GM18873 (cell line): ENCODE measurements around the gene ACKR2.

Source experiments
- ATAC-seq: cut with Tn5 transposase; IDR thresholded peaks from one replicate; pipeline ENCODE4 v1.9.1; 2021; ENCODE audit warnings: mild to moderate bottlenecking, moderate library complexity, moderate number of reproducible peaks; ENCODE audit not compliant: unreplicated experiment, low FRiP score

Gene ACKR2

DNA sequence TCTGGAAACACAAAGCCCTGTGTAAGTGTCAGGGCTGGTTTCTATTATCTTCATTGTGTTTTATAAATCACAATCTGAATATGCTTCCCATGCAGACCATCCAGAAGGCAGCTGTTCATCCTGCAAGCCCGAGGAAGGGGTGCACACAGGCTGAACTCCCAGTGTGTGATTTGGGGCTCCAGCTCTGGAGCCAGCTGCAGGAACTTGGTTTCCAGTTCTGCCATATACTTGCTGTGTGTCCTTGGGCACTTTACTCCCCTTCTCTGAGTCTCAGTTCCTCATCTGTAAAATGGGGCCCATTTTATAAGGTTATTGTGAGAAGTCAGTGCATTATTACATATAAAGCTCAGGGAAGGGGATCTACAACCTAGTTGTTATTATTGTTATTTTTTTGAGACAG is 43.8 kb downstream of the ACKR2 start:
- no peak for ATAC-seq

DNA sequence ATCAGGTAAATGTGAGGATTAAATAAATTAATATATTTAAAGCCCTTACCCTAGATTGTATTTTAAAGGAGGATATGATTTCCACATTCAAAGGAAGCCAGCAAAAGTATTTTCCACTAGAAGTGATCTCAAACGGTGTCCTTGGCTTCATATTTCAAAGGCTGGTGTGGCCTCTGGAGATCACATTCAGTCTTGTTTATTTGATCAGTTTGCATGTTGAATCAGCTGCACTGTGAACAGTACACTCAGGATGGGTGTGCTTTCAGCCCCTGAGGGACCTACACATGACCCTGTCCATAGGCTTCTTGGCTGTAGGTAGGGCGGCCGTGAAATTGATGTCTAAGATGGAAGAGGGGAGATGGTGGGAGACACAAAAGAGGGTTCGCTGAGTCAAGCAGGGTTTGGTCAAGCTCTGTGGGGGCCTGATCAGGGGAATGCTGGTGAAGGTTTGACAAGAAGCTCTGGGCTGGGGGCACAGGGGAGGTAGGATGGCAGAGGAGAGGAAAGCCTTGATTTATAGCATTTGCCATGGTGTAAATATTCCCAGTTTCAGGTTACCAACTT is 44.6 kb downstream of the ACKR2 start:
- no peak for ATAC-seq

DNA sequence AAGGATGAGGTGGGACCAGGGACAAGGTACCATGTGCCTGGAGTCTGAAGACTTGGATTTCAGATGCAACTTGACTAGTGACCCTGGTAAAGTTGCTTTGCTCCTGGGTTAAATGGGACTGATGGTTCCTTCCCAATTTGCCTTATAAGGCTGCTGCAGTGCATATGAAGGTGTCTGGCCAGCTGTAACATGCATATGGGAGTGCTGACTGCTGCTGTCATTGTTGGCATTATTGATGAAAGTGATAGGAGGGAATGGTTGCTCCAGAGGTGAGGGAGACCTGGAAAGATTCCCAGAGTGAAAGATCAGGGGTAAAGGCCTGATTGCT is 45.9 kb downstream of the ACKR2 start:
- no peak for ATAC-seq

DNA sequence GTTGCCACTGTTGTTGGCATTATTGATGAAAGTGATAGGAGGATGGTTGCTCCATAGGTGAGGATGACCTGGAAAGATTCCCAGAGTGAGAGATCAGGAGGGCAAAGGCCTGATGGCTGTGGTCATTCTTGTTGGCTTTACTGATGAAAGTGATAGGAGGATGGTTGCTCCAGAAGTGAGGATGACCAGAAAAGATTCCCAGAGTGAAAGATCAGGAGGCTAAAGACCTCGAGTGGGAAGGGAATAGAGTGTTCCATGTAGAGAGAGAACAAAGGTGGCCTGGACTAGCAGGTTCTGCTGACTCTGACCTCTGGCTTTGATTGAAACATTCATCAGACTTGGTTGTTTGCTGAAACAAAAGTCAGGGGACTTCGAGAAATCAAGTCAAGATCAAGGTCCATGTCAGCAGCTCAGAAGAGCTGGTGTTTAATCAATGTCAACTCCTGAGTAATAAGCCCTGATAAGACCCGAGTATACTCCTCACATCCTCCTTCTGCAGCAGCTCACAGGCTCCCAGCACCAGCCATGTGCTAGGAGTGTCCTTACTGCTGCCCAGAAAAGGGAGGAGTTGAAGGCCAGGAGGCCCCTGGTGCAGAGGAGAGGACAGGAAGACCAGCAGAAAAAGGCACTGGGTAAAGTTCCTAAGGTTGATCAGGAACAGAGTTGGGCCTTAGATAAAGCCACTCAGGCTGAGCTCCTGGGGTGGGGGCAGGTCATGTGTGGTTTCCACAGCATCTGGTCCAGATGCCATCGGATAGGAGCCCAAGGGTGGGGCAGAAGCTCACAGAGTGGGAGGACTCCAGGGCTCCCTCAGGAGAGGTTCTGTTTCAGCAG is 46.5 kb downstream of the ACKR2 start:
- ATAC-seq: no peak

DNA sequence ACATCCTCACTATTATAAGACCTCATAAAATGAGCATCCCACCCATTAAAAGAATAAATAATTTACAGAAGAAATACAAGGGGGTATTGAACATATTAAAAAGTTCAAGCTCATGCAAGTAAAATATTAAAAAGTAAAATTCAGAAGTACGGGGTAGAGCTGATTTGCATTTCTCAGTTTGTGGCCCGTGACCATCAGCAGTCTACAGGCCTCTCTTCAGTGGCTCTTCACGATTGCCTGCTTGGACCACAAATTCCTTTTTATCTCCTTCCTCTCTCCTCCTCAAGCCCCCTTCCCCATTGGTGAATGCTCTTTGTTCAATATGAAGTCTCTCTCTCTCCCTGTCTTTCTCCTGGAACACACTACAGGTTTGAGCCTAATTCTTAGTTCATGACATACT is 47.3 kb downstream of the ACKR2 start:
- ATAC-seq: no peak

DNA sequence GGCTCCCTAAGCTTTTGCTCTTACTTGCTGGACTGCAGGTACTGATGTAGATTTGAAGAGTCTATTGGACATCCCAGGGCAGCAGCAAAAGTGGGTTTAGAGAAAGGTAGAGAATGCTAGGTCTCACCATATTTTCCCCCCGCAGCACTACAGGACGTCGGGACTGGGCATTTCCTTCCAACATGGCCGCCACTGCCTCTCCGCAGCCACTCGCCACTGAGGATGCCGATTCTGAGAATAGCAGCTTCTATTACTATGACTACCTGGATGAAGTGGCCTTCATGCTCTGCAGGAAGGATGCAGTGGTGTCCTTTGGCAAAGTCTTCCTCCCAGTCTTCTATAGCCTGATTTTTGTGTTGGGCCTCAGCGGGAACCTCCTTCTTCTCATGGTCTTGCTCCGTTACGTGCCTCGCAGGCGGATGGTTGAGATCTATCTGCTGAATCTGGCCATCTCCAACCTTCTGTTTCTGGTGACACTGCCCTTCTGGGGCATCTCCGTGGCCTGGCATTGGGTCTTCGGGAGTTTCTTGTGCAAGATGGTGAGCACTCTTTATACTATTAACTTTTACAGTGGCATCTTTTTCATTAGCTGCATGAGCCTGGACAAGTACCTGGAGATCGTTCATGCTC is 55.2 kb downstream of the ACKR2 start:
- no peak for ATAC-seq

DNA sequence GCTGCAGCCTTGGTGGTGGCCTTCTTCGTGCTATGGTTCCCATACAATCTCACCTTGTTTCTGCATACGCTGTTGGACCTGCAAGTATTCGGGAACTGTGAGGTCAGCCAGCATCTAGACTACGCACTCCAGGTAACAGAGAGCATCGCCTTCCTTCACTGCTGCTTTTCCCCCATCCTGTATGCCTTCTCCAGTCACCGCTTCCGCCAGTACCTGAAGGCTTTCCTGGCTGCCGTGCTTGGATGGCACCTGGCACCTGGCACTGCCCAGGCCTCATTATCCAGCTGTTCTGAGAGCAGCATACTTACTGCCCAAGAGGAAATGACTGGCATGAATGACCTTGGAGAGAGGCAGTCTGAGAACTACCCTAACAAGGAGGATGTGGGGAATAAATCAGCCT is 56.0 kb downstream of the ACKR2 start:
- no peak for ATAC-seq

DNA sequence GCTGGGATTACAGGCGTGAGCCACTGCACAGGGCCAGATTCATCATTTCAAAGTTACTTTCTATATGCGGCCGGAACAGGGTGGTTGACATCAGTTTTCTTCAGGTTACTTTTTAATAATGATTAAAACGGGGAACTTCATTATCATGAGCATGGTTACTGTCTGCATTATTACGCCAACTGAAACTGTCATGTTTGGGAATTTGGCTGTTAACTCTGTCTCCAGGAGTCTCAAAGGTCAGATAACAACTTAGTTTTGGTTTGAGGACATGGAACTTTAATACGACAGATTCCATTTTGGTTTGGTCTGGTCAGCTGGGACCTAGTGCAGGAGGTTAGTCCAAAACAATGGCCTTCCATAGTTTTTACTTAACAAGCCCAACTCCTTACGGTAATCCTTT is 57.9 kb downstream of the ACKR2 start:
- ATAC-seq: no peak

DNA sequence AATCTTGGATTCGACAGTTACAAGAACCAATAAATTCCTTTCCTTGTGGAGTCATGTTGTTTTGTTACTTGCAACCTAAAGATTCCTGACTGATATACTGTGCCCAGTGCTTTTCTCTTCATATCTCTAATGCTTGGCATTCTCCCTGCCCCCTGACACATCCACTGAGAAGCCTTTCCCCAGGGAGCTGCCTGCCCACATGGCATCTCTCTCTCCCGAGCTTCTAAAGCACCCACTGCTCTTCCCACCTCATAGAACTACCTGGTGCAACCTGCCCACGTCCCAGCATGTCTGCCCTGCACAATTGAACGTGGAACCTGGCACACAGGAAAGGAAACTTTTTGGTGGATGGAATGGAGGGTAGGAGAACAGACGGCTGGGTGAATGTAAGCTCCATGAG is 59.6 kb downstream of the ACKR2 start:
- no peak for ATAC-seq

DNA sequence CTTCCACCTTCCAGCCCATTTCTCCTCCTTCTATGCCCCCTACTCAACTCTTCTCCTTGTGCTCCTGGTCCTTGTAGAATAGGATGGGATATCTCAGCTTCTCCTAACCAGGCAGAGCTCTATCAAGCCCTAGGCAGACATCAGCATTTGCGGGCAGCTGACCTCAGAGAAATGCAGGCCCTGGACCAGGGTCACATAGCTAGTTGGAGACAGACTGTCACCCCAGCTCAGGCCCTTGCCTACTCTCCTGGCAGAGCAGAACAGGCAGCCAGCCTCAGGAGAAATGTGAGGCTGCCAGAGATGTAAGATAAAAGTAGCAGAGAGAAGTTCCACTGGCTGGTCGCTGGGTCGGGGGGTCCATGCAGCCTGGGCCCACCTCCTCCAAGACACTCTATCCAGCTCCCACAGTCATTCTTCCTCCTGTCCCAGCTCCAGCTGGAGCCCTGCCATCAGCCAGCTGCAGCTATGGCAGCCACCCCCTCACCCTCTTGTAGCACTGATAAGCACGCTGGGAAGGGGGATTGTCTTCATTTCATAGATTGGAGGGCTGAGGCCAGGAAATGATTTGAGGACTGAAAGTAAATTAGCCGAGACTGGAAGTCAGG is 62.4 kb downstream of the ACKR2 start:
- ATAC-seq: no peak

DNA sequence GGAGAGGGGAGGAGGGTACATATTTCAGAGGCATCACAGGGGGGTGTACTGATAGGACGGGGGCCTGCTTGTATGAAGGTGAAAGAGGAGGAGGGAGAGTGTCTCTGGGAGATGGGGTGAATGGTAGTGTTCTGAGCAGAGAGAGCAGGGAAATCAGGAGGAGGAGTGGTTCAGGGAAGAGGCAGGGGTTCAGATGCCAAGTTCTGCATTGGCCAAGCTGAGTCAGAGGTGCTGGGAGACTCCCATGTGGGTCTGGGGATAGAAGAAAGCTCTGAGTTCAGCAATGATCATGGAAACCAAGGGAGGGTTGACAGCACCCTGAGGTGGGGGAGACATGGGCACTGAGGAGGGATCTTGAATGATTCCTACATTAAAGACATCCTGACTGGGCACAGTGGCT is 63.5 kb downstream of the ACKR2 start:
- ATAC-seq: no peak

DNA sequence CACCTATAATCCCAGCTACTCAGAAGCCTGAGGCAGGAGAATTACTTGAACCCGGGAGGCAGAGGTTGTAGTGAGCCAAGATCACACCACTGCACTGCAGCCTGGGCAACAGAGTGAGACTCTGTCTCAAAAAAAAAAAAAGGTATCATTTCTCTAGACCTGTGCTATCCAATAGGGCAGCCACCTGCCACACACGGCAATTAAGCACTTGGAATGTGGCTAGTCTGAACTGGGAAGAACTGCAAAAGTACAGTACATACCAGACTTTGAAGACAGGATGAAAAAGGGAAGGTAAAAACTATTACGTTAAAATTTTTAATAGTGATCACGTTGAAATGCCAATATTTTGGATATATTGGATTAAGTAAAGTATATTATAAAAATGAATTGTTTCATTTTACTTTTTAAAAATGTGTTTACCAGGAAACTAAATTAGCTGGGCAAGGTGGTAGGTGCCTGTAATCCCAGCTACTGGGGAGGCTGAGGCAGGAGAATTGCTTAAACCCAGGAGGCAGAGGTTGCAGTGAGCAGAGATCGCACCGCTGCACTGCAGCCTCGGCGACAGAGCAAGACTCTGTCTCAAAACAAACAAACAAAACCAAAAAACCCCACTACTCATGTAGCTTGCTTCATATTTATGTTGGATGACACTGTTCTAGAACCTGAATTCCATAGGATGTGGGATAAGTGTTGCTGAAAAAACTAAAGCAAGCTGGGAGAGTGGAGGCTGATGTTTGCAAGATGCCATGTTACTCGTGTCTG is 64.2 kb downstream of the ACKR2 start:
- no peak for ATAC-seq

DNA sequence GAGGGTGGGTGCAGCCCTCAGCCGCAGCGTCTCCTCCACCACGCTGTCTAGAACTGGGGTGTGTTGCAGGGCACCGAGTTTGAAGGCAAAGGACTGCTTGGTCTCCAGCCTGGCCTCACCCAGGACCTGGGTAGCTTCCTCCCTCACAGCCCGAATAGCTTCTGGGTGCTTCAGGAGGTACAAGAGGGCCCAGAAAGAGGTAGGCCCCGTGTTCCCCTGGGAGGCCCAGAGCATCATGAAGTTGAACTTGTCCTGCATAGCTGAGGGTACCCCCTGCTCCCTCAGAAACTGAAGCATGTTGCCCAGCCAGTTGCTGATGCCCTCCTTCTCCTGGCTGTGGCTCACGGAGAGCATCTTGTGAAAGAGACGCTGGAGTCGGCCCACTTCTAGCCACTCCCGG is 65.5 kb downstream of the ACKR2 start:
- no peak for ATAC-seq

DNA sequence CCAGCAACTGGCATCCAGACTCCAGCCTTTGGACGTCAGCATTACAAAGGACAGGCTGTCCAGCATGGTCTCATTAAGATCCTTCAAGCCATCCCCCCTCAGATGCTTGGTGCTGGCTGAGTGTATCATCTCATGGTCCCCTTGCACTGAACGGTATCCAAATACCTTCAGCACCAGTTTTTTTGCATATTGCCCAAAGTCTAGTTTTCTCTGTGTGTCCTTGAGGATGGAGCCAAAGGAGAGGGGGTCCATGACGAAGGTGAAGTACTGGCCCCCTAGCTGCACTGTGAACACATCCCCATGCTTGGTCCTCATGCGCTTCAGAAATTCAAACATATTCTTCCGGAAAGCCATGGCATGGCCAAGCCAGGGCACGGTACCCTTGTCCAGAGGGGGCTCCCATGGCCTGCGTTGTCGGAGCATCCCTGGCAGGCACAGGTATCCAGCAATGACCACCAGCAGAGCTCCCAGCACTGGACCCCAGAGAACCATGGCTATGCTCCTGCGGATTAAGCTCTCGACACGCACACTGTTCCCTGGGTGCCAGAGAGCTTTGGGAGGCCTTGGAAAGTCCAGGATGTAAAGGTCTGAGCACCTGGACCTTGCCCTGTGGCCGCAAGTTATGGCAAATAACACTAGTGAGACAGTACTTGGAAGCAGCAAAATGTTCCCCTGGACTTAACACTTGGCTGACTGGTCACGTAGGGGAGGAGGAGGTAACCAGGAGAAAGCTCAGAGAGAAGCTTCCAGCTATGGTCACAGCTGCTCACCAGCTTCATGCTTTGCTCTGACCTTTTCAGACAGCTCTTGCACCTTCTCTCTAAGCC is 66.3 kb downstream of the ACKR2 start, which contains the start of gene CYP8B1:
CYP8B1 (minus strand) TSS at position 555 of the 827 bp plus-strand sequence; CDS start at position 492, 63 bp downstream.
- no peak for ATAC-seq

DNA sequence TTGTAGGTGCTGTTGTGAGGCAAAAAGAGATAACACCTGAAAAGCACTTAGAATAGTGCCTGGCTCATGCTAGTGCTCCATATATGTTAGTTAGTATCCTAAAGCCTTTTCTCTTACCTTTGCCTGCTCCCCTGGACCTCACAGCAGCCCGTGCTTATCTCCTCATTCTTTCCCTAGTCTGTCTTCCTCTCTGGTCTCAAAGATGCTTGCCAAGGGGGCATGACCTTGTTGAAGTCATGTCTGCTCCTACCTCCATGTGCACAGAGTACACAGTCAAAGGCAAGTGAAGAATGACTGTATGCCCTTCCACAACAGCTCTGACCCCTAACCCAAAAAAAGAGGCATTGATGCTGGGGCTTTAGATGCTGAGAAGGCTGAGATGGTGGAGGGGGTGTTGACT is 67.2 kb downstream of the ACKR2 start:
- ATAC-seq: no peak

DNA sequence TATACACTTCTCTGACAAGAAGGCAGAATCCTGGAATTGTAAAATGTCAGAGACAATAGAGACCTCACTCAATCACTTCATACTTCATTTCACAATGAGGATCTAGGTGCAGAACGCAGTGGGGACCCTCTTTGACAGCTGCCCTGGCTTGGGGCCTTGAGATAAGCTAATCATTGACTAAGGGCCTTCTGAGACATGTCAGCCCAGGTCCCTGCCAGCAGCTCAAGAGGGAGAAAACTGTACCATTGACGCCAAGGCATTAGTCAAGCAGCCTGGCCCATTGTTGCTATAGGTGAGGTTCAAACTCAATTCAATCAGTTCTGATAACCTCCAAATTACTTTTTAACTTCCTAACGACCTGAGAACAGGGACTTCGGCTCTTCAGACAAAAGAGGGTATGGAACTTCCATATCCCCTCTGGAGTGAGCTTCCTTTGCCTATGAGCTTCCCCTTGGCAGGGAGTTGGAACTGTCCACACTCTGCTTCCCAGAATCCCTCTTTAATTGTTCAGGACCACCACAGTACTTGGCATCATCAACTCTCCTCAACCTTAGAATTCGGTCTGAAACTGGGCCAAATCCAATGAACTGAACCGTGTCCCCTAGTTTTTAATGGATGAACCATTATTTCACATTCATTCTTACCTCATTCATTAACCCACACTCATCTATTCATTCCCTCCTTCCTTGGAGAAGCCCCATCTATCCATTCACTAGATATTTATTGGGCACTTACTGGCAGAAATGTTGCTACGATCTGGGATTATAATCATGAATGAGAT is 67.9 kb downstream of the ACKR2 start:
- no peak for ATAC-seq

DNA sequence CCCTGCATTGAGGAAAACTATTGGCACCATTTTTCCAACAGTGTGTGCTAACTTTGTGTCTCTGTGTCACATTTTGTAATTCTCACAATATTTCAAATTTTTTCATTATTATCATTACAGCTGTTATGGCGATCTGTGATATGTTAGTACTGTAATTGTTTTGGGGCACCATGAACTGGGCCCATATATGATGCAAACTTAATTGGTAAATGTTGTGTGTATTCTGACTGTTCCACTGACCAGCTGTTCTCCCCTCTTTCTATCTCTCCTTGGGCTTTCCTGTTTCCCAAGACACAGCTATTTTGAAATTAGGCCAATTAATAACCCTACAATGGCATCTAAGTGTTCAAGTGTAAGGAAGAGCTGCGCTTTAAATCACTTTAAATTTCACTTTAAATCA is 68.6 kb downstream of the ACKR2 start:
- no peak for ATAC-seq

DNA sequence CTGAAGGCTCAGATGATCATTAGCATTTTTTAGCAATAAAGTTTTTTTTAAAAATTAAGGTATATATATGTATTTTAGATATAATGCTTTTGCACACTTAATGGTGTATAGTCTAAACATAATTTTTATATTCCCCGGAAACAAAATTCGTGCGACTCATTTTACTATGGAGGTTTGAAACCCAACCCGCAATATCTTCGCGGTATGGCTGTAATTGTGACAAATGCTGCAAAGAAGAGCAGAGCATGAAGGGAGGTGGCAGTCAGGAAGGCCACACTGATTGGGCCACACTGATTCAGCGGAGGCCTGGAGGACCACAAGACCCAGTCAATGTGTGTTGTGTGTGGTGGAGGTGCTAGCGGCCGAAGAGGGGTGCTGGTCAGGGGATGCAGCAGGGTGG is 70.9 kb downstream of the ACKR2 start:
- no peak for ATAC-seq
